Measurements from ENCODE around the gene FOSL1.

DNA sequence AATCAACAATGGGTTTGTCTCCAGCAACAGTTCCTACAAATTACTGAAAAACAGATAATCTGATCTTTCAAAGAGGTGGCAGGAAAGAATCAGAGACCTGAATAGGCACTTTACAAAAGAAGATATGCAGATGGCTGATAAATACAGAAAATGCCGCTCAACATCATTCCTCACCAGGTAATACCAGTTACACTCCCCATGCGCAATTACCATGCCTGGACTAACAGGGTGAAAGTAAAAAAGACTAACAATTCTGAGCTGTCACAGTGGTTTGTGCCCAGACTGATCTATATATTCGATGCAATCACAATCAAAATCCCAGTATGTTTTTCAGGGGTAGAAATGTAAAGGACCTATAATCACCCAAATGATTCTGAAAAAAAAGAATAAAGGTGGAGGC lies 56.4 kb downstream of the FOSL1 start:
- TF ChIP-seq, protein P1, sequence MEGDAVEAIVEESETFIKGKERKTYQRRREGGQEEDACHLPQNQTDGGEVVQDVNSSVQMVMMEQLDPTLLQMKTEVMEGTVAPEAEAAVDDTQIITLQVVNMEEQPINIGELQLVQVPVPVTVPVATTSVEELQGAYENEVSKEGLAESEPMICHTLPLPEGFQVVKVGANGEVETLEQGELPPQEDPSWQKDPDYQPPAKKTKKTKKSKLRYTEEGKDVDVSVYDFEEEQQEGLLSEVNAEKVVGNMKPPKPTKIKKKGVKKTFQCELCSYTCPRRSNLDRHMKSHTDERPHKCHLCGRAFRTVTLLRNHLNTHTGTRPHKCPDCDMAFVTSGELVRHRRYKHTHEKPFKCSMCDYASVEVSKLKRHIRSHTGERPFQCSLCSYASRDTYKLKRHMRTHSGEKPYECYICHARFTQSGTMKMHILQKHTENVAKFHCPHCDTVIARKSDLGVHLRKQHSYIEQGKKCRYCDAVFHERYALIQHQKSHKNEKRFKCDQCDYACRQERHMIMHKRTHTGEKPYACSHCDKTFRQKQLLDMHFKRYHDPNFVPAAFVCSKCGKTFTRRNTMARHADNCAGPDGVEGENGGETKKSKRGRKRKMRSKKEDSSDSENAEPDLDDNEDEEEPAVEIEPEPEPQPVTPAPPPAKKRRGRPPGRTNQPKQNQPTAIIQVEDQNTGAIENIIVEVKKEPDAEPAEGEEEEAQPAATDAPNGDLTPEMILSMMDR (IDR thresholded peaks at IDR 0.05): no peak
- no peak for TF ChIP-seq POLR2A (IDR thresholded peaks at IDR 0.05; ENCODE audit: low read depth)
